OCI-LY7 (cell line): ENCODE data around the gene ELAVL3. TPM values are rescaled to one million over a fixed set of nuclear protein-coding genes. Genes with fewer than 3 reads are reported as not detected.
"Not testable (repeated sequence)": the region's sequence is repeated elsewhere in the genome, so short reads cannot be mapped to it uniquely, and the experiment has no call there.

Experiments
- BruUV-seq: library from RNA; stranded (reverse); fragments of 400-500 nt; replicated peaks from 2 replicates; lab custom pipeline; 2021; lab: Mats Ljungman, UMichigan
- CTCF ChIA-PET: fragments of 300-600 bp; sonication (Branson Sonifier 250); formaldehyde crosslinking; loops from one replicate; lab custom pipeline; 2022; ENCODE audit warnings: antibody characterized with exemption; ENCODE audit not compliant: unreplicated experiment; lab: Charles Lee
- POLR2A ChIA-PET: fragments of 300-600 bp; sonication (Branson Sonifier 250); formaldehyde crosslinking; loops from one replicate; lab custom pipeline; 2022; ENCODE audit warnings: antibody characterized with exemption; lab: Charles Lee
- DNase-seq: peaks from one replicate; pipeline ENCODE4 v3.0.0-alpha.2; 2015; ENCODE audit warnings: low spot score
- H2AFZ ChIP-seq: fragments of 200-600 bp; sonication (generic), shearing (Covaris generic); 2 replicates; pipeline ENCODE4 v1.6.1; 2014; ENCODE audit warnings: mild to moderate bottlenecking, antibody characterized with exemption, low read length, moderate library complexity
- H3K27ac ChIP-seq: fragments of 200-600 bp; sonication (generic); 2 replicates; pipeline ENCODE4 v1.5.1; 2014; ENCODE audit warnings: mixed run types, low read depth, mild to moderate bottlenecking, moderate library complexity, low read length, inconsistent platforms; ENCODE audit not compliant: poor library complexity, severe bottlenecking
- H3K36me3 ChIP-seq: fragments of 200-600 bp; sonication (generic); 2 replicates; pipeline ENCODE4 v1.6.1; 2014; ENCODE audit warnings: mild to moderate bottlenecking, antibody characterized with exemption, low read length, moderate library complexity, mixed read lengths; ENCODE audit not compliant: insufficient read depth
- H3K4me1 ChIP-seq: fragments of 200-600 bp; sonication (generic); 2 replicates; pipeline ENCODE4 v1.5.1; 2014; ENCODE audit warnings: mild to moderate bottlenecking, low read length; ENCODE audit not compliant: insufficient read depth, poor library complexity, severe bottlenecking
- H3K4me2 ChIP-seq: fragments of 200-600 bp; sonication (generic); 2 replicates; pipeline ENCODE4 v1.6.1; 2014; ENCODE audit warnings: mild to moderate bottlenecking, low read length
- H3K4me3 ChIP-seq: fragments of 200-600 bp; sonication (generic); 2 replicates; pipeline ENCODE4 v1.5.1; 2014; ENCODE audit warnings: mild to moderate bottlenecking, low read depth, low read length; ENCODE audit not compliant: poor library complexity, severe bottlenecking
- H3K79me2 ChIP-seq: fragments of 200-600 bp; sonication (generic); 2 replicates; pipeline ENCODE4 v1.6.1; 2016; ENCODE audit warnings: low read depth, mild to moderate bottlenecking, low read length, moderate library complexity, mixed read lengths; ENCODE audit not compliant: insufficient read depth
- H3K9me2 ChIP-seq: fragments of 200-600 bp; sonication (generic); 2 replicates; pipeline ENCODE4 v1.6.1; 2016; ENCODE audit warnings: mild to moderate bottlenecking, low read length, mixed read lengths; ENCODE audit not compliant: insufficient read depth
- H3K9me3 ChIP-seq: fragments of 200-600 bp; sonication (generic); 2 replicates; pipeline ENCODE4 v1.6.1; 2014; ENCODE audit warnings: mild to moderate bottlenecking, mixed run types, low read length, mixed read lengths
- H4K20me1 ChIP-seq: fragments of 200-600 bp; sonication (generic); 2 replicates; pipeline ENCODE4 v1.6.1; 2014; ENCODE audit warnings: mild to moderate bottlenecking, antibody characterized with exemption, low read length, moderate library complexity, mixed read lengths; ENCODE audit not compliant: insufficient read depth
- EZH2phosphoT487 ChIP-seq: fragments of 200-600 bp; sonication (generic); IDR thresholded peaks from 2 replicates; pipeline ENCODE4 v1.6.1; 2018; ENCODE audit warnings: low read depth, borderline replicate concordance, mild to moderate bottlenecking, mixed run types, antibody characterized with exemption, low read length, moderate library complexity, mixed read lengths
- intact Hi-C: fragments of 100-400 bp; cut with micrococcal nuclease; formaldehyde crosslinking; loops from one replicate; pipeline ENCODE4 v1.10.0; 2022; ENCODE audit not compliant: unreplicated experiment
- total RNA-seq, 2 experiments: library from RNA; depleted of rRNA in 1 of 2; stranded (reverse); fragments of >200 nt in 1 of 2; shearing (Covaris generic) in 1 of 2; gene quantifications; 2 replicates each; pipeline ENCODE4 v1.2.3, GENCODE V29; 2014 to 2022
- TF ChIP-seq, protein P1 (sequence below): fragments of 200-600 bp; sonication (generic); conservative IDR thresholded peaks from 2 replicates; pipeline ENCODE4 v1.5.1; 2014; ENCODE audit warnings: mild to moderate bottlenecking, antibody characterized with exemption, low read length, moderate library complexity, mixed read lengths

ELAVL3 gene
- total RNA-seq, 2 experiments from 2014 or later = 0.30 to 0.95 TPM

DNA sequence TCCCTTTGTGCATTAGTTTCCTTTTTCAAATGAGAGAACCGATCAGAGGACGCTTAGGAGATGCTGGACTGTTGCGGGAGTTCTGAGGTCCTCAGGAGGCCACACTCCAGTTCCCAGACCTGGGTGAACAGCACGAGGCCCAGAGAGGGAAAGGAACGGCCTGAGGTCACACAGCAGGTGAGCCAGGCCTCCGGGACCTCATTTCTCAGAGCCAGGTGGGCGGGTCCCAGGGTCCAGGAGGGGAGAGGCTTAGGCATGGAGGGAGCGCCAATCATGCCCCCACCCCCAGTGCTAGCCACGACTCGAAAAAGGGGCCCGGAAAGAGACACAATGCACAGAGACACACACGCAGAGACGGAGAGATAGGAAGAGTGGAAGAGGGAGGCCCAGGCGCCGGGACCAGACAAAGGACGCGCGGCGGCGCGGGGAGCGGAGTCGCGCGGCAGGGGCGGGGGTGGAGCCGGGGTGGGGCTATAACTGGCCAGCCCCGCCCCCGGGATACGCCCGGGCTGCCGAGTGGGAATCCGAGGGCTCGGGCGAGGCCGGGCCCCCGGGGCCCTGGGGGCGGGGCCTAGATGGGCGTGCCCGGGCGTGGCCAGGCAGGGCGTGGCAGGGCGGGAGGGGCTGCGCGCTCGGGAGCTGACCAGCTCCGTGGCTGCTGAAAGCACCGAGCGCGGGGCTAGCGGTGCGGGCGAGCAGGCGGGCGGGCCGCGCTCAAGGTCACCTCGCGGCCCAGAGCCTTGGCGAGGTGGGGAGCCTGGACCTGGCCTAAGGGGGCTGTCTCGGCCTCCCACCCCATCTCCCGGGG is 1.6 kb downstream of the ELAVL3 start:
- ChIA-PET POLR2A (no interaction called here), CTCF (no interaction called here)
- no peak overlapping the region for H2AFZ ChIP-seq
- no peaks in the 10 kb centered on the region for H3K79me2 ChIP-seq
- H3K27ac ChIP-seq = no peak overlapping the region
- no peaks in the 10 kb centered on the region for H3K36me3 ChIP-seq
- BruUV-seq = no TSS peak
- no peaks in the 10 kb centered on the region for H3K9me3 ChIP-seq
- H3K4me1 ChIP-seq = peaks cover 23% of the 10 kb centered on the region
- intact Hi-C loops = no loop called here
- DNase-seq = no peak
- H3K9me2 ChIP-seq = no peaks in the 10 kb centered on the region
- H3K4me2 ChIP-seq = no peak overlapping the region
- TF ChIP-seq EZH2phosphoT487 = no peak
- H4K20me1 ChIP-seq = no peaks in the 10 kb centered on the region
- no peak overlapping the region for H3K4me3 ChIP-seq

DNA sequence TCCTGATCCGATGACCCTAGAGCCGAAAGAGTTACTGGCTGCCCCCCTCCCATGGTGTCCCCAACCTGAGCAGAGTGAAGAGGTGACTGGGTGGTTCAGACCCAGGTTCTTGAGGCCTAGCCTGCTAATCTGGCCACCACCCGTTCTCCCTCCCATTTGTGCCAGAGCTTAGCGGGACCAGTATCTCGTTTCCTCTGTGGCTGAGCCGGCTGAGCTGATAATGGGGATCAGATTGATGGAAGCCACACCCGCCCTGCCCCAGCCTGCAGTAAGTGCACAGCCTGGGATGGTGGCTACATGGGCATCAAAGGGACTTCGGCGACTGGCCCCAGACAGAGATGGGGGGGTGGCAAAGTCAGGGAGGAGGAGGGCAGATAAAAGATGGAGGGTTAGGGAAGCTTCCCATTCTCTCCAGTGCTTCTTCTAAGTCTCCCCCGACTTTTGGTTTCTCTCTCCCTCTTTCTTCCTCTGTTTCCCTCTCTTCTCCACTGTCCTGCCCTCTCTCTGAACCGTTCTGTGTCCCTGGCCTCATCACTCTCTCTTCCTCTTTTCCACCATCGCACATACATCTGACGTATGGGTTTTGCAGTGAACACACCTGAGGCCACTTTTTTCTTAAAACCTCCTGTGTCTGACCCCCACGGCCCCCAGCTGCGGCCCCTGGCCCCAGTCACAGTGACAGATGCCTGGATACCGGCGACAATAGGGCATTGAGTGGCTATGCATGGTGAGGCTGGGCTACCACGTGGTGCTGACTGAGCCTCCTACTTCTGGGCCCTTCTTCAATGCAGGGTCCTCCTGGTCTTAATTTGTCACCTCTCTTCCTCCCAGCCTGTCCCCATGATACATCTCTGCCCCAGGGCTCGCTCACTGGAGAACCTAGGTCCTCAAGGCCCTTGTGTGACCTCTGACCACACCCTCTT is 2.4 kb downstream of the ELAVL3 start:
- Histone ChIP-seq H3K9me3 (no peaks in the 10 kb centered on the region), H3K36me3 (no peaks in the 10 kb centered on the region), H3K27ac (no peak overlapping the region), H2AFZ (no peak overlapping the region), H3K4me3 (no peak overlapping the region), H3K4me2 (no peak overlapping the region), H3K9me2 (no peaks in the 10 kb centered on the region), H4K20me1 (no peaks in the 10 kb centered on the region), H3K79me2 (no peaks in the 10 kb centered on the region), H3K4me1 (peaks cover 23% of the 10 kb centered on the region)
- BruUV-seq = no TSS peak
- CTCF ChIA-PET = no interaction called here
- DNase-seq = no peak
- POLR2A ChIA-PET = interaction anchor here (0.6 to 0.7 kb wide), 2 partner anchors 204 to 261 kb away, joined by 3 read pairs; no protein-coding TSS in a partner anchor
- TF ChIP-seq EZH2phosphoT487 = no peak
- TF ChIP-seq, protein P1, sequence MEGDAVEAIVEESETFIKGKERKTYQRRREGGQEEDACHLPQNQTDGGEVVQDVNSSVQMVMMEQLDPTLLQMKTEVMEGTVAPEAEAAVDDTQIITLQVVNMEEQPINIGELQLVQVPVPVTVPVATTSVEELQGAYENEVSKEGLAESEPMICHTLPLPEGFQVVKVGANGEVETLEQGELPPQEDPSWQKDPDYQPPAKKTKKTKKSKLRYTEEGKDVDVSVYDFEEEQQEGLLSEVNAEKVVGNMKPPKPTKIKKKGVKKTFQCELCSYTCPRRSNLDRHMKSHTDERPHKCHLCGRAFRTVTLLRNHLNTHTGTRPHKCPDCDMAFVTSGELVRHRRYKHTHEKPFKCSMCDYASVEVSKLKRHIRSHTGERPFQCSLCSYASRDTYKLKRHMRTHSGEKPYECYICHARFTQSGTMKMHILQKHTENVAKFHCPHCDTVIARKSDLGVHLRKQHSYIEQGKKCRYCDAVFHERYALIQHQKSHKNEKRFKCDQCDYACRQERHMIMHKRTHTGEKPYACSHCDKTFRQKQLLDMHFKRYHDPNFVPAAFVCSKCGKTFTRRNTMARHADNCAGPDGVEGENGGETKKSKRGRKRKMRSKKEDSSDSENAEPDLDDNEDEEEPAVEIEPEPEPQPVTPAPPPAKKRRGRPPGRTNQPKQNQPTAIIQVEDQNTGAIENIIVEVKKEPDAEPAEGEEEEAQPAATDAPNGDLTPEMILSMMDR = no peak
- intact Hi-C loops = no loop called here

DNA sequence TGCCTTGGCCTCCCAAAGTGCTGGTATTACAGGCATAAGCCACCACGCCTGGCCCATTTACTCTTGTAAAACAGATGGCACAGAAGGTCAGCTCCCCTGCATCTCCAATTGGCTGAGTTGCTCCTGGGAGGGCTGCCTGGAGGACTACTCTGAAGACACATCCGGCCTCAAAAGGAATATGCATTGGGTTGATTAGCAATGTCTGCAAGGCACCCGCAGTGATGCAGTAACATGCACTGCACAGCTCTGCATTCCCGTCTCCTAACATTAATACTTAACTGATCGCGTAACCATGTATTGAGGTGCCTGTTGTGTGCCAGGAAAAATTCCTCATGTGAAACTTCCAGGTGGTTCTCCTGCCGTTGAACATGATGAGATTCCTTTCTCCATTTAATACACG is 5.0 kb downstream of the ELAVL3 start:
- DNase-seq = no peak
- CTCF ChIA-PET = no interaction called here
- no peaks in the 10 kb centered on the region for H3K4me1 ChIP-seq
- intact Hi-C loops = no loop called here
- H3K9me2 ChIP-seq = no peaks in the 10 kb centered on the region
- POLR2A ChIA-PET = interaction anchor here (0.7 kb wide), 2 partner anchors 94 to 742 kb away, joined by 3 to 4 read pairs; no protein-coding TSS in a partner anchor
- BruUV-seq = no TSS peak
- TF ChIP-seq, protein P1 = no peak
- TF ChIP-seq EZH2phosphoT487 = no peak
- H3K9me3 ChIP-seq = no peaks in the 10 kb centered on the region
- H3K27ac ChIP-seq = no peak overlapping the region
- H4K20me1 ChIP-seq = no peaks in the 10 kb centered on the region
- no peak overlapping the region for H2AFZ ChIP-seq
- no peak overlapping the region for H3K4me2 ChIP-seq
- H3K36me3 ChIP-seq = no peaks in the 10 kb centered on the region
- no peak overlapping the region for H3K4me3 ChIP-seq
- no peaks in the 10 kb centered on the region for H3K79me2 ChIP-seq

DNA sequence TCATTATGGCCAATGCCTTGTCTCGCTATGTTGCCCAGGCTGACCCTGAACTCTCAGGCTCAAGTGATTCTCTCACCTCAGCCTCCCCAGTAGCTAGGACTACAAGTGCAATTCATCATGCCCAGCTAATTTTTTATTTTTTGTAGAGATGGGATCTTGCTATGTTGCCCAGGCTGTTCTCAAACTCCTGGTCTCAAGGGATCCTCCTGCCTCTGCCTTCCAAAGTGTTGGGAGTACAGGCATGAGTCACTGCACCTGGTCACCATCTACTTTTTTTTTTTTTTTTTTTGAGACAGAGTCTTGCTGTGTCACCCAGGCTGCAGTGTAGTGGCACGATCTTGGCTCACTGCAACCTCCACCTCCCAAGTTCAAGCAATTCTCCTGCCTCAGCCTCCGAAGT is 5.5 kb downstream of the ELAVL3 start:
- H3K27ac ChIP-seq, intact Hi-C loops, H3K4me3 ChIP-seq, CTCF ChIA-PET, H3K36me3 ChIP-seq, H3K9me2 ChIP-seq, H2AFZ ChIP-seq, H3K79me2 ChIP-seq, H3K4me1 ChIP-seq, BruUV-seq, H3K4me2 ChIP-seq, H4K20me1 ChIP-seq, DNase-seq, H3K9me3 ChIP-seq: not testable (repeated sequence)
- POLR2A ChIA-PET = interaction anchor here (0.7 kb wide), 2 partner anchors 94 to 741 kb away, joined by 3 to 4 read pairs; no protein-coding TSS in a partner anchor
